Measurements from ENCODE around the gene NOTUM.
A peak's percentile ranks its signal among the peaks of the same experiment; 100 is the strongest.

Gene NOTUM

DNA sequence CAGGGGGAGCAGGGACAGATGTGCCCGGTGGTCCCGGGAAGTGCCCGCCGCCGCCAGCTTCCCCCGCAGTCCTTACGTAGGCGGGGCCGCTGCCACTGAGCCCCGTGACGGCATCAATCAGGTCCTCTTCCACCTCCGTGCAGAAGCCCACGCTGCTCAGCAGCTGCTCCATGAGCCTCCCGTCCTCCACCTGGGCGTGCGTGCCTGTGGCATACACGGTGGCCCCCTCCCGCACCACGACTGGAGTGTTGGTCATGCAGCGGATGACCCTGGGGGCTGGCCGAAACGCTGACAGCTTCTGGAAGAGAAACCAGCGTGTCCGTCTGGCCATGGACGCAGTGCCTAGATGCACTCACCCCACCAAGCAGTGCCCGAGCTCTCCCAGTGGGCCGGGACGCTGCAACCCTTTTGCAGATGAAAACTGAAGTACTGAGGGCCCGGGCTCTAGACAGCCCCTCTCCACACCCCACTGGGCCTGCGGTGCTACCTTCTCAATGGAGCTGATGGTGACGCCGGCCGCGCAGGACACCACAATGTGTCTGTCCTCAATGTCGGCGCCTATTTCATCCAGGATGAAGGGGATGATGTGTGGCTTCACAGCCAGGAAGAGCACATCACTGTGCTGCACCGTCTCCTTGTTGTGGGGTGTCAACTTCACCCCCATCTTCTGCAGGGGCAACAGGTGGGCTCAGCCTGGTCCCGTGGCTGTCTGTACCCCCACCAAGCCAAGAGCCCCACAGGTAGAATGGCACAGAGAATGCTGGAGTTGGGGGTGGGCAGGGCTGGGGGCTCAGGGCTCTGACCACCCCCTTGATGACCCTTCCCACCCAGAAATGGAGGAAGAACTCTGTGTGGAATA lies 25.9 kb downstream of the NOTUM start:
- no peak for DNase-seq

DNA sequence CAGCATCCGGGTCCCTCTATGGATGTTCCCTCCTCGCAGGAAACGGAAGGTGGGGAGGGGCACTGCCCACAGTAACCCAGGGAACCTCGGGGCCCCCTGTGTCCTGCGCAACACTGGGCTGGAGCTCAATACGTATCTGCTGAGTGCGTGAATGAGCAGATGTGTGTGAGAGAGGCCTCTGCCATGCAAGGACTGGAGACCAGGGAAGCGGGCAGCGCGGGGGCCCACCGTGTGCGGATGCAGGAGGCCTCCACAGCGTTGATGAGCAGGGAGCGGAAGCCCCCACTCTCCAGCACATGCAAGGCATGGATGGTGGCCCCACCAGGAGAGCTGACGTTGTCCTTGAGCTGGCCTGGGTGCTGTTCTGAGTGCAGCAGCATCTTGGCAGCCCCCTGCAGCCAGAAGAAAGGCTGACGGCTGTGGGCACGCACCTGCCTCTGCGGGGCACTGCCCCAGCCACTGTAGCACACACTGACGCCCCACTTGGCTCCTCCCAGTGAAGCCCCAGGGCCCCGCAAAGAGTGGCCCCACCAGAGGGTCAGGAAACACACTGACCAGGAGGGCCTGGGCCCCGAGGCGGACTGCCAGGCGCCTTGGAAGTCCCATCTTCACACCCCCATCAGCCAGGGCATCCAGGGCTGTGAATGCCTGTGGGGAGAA lies 26.8 kb downstream of the NOTUM start:
- DNase-seq = no peak

GRCh38 chr17:81933178-81933699 lies 27.7 kb downstream of the NOTUM start:
- DNase-seq = no peak

- no peak for DNase-seq
Observed at GRCh38 chr17:81932333-81932983, 28.5 kb downstream of the NOTUM start.

DNA sequence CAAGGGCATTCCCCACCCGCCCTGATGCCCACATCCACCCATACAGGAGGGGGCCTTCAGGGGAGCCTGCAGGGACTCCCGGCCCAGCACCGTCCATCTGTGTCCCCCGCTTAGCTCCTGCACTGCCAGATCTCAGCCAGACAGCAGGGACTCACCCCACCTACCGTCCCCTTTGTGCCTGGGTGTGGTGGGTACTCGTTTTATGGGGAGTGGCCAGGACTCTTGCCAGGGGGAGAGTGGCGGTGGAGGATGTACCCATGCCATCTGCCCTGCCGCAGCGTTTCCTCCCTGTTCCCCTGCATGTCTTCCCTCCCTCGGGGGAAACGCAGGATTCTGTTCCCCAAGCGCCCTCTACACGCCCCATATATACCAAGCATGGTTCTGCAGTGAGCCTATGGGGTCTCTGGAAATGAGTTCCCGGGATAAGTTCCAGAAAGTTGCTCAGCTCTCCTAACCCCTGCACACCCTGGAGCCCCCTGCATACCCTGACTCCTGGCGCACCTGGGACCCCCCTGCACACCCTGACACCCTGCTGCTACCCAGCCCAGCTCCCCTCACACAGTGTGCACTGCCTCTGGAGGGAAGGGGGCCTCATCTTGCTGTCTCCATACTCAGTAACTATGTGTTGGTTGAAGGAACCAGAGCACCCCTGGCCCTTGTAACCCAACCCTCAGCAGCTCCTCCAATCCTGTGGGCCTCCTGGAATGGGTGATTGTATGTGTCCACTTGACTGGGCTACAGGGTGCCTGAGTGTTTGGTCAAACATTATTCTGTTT lies 29.2 kb downstream of the NOTUM start:
- DNase-seq = no peak

DNA sequence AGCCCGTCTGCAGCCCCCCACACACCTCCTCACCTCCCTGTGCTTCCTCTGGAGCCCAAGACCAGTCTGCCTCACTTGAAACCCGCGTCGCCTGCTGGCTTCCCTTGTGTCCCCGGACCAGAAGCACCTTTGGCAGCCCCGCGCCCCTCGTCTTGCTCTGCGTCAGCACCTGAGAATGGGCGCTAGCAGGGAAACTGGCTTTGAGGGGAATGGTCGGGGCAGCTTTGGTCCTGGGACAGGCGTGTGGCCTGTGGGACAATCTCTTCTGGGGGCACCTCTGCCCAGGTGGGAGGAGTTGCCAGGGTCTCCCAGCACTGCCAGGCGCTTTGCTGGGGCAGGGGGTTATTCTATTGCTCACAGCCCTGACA lies 29.8 kb downstream of the NOTUM start:
- DNase-seq = no peak

DNA sequence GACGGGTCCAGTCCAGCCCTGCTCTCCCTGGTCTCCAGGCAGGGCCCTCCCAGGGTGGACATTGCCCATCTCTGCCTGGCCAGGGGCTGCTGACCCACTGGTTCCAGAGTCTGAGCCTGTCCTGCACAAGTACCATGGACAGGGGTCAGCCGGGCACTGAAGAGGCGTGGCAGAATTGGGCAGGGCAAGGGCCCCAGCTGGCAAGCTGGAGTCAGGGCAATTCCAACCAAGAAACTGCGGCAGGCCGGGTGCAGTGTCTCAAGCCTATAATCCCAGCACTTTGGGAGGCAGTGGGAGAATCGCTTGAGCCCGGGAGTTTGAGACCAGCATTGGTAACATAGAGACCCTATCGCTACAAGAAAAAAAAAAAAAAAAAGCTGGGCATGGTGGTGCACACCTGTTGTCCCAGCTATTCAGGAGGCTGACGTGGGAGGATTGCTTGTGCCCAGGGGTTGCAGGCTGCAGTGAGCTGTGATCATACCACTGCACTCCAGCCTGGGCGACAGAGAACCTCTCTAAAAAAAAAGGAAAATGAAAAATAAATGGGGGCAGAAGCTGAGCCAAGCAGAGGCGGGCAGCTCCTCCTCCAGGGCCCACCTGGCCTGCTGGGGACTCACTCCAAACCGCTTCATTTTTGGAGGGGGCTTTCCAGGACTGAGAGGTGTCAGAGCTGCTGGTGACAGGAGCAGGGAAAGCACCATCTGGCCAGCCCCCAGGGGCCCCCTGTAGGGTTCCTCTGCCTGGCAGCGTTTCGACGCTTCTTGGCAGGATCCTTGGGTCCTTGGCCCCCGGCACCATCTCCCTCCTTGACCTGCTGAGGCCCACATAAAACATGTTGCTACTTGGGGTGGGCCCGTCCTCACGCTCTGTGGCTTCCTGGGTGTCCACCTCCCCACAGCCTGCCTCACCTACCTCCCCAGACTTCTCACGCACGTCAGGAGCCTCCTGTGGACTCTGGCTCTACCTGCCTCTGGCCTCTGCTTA lies 30.6 kb downstream of the NOTUM start:
- no peak for DNase-seq

GRCh38 chr17:81929253-81930141 lies 31.5 kb downstream of the NOTUM start:
- no peak for DNase-seq

DNA sequence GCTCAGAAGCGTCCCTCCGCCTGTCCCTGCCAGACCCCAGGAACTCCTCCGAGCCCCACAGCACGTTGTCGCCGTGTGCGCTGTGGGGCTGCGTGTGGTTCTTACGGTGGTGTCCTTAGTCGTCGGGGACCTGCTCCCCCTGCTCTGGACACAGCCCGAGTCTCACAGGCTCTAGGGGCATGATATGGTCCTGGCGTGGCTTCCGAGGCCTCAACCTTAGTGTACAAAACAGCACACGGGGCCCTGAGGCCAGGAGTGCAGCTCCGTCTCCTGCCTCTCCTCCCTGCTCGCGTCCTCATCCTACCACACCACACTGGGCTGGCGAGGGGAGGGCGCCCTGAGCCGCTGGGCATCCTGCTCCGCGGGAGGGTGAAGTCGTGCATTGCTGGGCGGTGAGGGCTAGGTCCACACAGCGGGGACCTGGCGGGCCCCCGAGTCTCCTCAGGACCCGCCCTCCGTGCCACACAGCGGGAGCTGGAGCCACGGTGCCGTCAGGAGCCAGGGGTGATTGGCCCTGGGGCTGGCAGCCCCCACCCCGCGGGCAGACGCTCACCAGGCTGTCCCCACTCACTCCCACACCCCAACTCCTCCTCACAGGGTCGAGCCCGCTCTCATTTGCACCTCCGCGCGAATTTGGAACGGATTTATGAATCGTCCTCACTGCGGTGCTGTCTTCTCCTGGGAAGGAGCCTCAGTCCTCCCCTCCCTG lies 32.3 kb downstream of the NOTUM start:
- no peak for DNase-seq

GRCh38 chr17:81927653-81928543 lies 33.1 kb downstream of the NOTUM start, which contains the start of gene MAFG:
TSS of gene MAFG (minus strand) at chr17:81927735. CDS start at chr17:81923185, 4,550 bp downstream.
- peak; percentile 95 for DNase-seq

- DNase-seq = no peak
Observed at GRCh38 chr17:81927152-81927652, 33.8 kb downstream of the NOTUM start.

- no peak for DNase-seq
Observed at GRCh38 chr17:81926451-81927151, 34.4 kb downstream of the NOTUM start.

DNA sequence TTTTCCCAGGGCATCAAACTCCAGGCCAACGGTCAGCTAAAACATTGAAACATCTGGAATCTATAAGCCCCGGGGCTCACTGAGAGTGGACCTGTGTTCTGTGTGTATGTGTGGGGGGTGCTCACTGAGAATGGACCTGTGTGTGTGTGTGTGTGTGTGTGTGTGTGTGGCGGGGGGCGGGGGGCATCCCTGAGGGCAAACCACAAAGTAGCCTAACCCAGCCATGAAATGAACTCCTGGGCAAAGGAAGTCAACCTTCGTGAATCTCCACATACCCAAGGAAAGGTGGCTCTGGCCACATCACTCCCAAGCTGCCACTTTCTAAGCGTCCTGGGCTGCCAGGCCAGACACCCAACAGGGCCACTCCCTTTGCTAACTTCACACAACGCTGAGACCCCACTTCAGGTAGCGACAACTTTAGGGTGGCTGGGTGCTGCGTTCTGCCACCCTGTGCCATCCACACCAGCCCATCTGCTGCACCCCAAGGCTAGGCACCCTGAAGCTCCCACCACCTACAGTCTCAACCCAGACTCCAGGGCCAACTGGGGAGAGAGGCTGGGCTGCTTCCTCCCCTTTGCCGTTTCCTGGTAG lies 35.0 kb downstream of the NOTUM start:
- DNase-seq = no peak

- DNase-seq = no peak
Observed at GRCh38 chr17:81924557-81925532, 36.1 kb downstream of the NOTUM start.

DNA sequence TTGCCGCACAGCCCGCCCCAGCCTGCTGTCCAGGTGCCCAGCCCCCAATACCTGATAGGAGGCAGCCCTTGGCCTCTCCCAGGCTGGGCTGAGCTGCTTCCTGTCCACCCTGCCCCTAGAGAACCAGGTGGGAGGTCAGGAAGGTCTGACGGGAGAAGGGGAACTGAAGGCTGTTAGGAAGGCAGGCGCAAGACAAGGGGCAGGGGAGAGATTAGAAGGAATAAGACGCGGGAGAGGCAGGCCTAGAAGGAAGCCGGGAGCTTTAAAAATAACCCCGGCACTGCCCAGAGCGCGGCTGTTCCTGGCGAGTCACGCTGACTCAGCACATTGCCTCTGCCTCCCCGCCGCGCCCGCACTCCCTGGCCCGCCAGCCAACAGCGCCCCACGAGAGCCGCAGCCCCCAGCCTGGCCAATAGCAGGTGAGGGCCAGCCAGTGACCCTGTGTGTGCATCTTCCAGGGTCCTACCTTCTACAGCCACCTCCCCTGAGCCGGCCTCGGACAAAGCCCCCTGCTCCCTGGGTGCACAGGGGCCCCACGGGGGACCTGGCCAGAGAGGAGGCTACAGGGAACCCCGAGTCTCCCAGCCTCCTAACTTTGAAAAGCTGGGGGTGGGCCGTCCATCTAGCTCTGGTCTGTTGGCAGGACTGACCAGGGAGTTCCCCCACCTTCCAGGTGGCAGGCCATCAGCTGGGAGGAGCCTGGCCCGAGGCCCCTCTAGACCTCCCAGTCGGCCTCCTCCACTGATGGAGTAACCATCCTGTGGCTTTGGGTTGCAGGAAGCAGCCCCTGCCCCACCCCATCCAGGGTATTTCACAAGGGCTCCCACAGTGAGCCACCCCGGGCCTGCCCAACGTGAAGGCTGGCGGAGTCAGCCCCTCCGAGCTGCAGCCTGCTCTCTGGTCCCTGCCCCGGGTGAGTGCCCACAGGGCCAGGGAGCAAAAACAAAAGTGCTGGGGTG lies 37.4 kb downstream of the NOTUM start:
- DNase-seq = peak; percentile 29

Data from NCI-H2227 treated with DMSO at 0.1 percent for 48 hours (cell line).